ENCODE measurements around the gene MCF2L2. TPM values are rescaled to one million over a fixed set of nuclear protein-coding genes. Genes with fewer than 3 reads are reported as not detected.

Gene MCF2L2
- total and polyA plus RNA-seq, 9 of the 15 experiments (the other 6 are each of a cell fraction or from before 2014, with no cell fraction given) = 0.56 to 4.2 (median 3.0) TPM

DNA sequence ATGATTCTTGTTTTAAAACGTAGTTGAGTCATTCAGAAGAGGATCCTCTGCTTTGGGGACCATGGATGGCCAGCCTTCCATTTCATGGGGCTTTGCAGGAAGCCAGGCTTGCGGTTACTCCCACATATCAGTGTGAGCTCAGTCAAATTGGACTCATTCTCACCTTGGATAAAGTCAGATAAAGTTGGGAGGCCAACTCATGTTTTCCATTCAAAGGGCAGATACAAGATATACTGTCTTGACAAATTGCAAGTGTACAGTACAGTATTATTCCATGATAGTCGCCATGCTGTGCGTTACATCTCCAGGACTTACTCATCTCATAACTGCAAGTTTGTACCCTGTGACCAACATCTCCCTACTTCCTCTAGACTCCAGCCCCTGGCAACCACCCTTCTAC is 200.8 kb downstream of the MCF2L2 start (continued):
- TF ChIP-seq L3MBTL2 (IDR thresholded peaks at IDR 0.05) (no peak), YY1 (IDR thresholded peaks at IDR 0.05; ENCODE audit: borderline replicate concordance in 1 of 3, control insufficient read depth in 1 of 3, extremely low read depth in 1 of 3, insufficient read depth in 3 of 3, insufficient read length in 1 of 3, insufficient replicate concordance in 2 of 3, low read depth in 1 of 3, low read length in 2 of 3) (peak in 1 of 3 experiments; percentile 32), SMARCA4 (IDR thresholded peaks at IDR 0.05) (peak; percentile 20; the same call in 1 of the 2 replicates), TEAD4 (IDR thresholded peaks at IDR 0.05; ENCODE audit: low read length) (peak; percentile 26; the same call in 1 of the 2 replicates), TEAD4 (CRISPR knock-in tag; IDR thresholded peaks at IDR 0.05; ENCODE audit: borderline replicate concordance) (no peak), JUND (IDR thresholded peaks at IDR 0.05; ENCODE audit: borderline replicate concordance, low read depth, low read length) (peak; percentile 68; the same call in 1 of the 2 replicates), JUND (tag; IDR thresholded peaks at IDR 0.05; ENCODE audit: borderline replicate concordance, low read depth, low read length) (peak; percentile 75; the same call in 1 of the 3 replicates), ZNF121 (CRISPR knock-in tag; conservative IDR thresholded peaks at IDR 0.05) (no peak), ZNF57 (CRISPR knock-in tag; IDR thresholded peaks at IDR 0.05) (no peak), NR4A1 (CRISPR knock-in tag; IDR thresholded peaks at IDR 0.05) (no peak), NR4A1 (tag; IDR thresholded peaks at IDR 0.05) (no peak), SP2 (IDR thresholded peaks at IDR 0.05; ENCODE audit: extremely low read depth, low read depth, low read length, poor library complexity, severe bottlenecking) (no peak), NFRKB (IDR thresholded peaks at IDR 0.05; ENCODE audit: low read depth) (no peak), U2AF2 (optimal IDR thresholded peaks at IDR 0.05; ENCODE audit: low read depth, low read length) (no peak), EZH2 (IDR thresholded peaks at IDR 0.05; ENCODE audit: borderline replicate concordance, low read depth, low read length) (no peak)
- TF ChIP-seq, protein P1, sequence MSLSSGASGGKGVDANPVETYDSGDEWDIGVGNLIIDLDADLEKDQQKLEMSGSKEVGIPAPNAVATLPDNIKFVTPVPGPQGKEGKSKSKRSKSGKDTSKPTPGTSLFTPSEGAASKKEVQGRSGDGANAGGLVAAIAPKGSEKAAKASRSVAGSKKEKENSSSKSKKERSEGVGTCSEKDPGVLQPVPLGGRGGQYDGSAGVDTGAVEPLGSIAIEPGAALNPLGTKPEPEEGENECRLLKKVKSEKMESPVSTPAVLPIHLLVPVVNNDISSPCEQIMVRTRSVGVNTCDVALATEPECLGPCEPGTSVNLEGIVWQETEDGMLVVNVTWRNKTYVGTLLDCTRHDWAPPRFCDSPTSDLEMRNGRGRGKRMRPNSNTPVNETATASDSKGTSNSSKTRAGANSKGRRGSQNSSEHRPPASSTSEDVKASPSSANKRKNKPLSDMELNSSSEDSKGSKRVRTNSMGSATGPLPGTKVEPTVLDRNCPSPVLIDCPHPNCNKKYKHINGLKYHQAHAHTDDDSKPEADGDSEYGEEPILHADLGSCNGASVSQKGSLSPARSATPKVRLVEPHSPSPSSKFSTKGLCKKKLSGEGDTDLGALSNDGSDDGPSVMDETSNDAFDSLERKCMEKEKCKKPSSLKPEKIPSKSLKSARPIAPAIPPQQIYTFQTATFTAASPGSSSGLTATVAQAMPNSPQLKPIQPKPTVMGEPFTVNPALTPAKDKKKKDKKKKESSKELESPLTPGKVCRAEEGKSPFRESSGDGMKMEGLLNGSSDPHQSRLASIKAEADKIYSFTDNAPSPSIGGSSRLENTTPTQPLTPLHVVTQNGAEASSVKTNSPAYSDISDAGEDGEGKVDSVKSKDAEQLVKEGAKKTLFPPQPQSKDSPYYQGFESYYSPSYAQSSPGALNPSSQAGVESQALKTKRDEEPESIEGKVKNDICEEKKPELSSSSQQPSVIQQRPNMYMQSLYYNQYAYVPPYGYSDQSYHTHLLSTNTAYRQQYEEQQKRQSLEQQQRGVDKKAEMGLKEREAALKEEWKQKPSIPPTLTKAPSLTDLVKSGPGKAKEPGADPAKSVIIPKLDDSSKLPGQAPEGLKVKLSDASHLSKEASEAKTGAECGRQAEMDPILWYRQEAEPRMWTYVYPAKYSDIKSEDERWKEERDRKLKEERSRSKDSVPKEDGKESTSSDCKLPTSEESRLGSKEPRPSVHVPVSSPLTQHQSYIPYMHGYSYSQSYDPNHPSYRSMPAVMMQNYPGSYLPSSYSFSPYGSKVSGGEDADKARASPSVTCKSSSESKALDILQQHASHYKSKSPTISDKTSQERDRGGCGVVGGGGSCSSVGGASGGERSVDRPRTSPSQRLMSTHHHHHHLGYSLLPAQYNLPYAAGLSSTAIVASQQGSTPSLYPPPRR (CRISPR knock-in tag; IDR thresholded peaks at IDR 0.05; ENCODE audit: borderline replicate concordance) = no peak
